Common myeloid progenitor, CD34-positive (primary cell): Measurements from ENCODE around the gene ADIRF.

Source experiments
- CTCF ChIA-PET: fragments of 350-600 bp; sonication (Branson Sonifier 250); formaldehyde crosslinking; loops from one replicate; lab custom pipeline; 2021; ENCODE audit warnings: antibody characterized with exemption; lab: Charles Lee
- POLR2A ChIA-PET: fragments of 350-600 bp; sonication (Branson Sonifier 250); formaldehyde crosslinking; loops from one replicate; lab custom pipeline; 2021; ENCODE audit warnings: antibody characterized with exemption; lab: Charles Lee
- DNase-seq, 3 donors: peaks; one replicate each; pipeline versions ENCODE4 v3.0.0 to v3.0.0-alpha.2; 2013
- H3K27ac ChIP-seq, 2 experiments: 1 replicate in 1 of 2; 2 replicates in 1 of 2; pipeline ENCODE4 v1.7.0; 2013; ENCODE audit warnings: inconsistent platforms in 2 of 2, low read length in 2 of 2, mild to moderate bottlenecking in 2 of 2, low read depth in 1 of 2, moderate library complexity in 1 of 2; ENCODE audit not compliant: severe bottlenecking in 2 of 2, insufficient read depth in 1 of 2, poor library complexity in 1 of 2
- H3K27me3 ChIP-seq, 5 experiments: replicated peaks in 2 of 5; 1 replicate in 3 of 5; 2 replicates in 2 of 5; pipeline versions ENCODE4 v1.6.1 to v1.7.0; 2013; ENCODE audit warnings: low read length in 4 of 5, mild to moderate bottlenecking in 2 of 5, moderate library complexity in 2 of 5, inconsistent platforms in 1 of 5; ENCODE audit not compliant: insufficient read depth in 5 of 5, control insufficient read depth in 4 of 5
- H3K36me3 ChIP-seq, 4 experiments: 1 replicate in 2 of 4; 2 replicates in 2 of 4; pipeline versions ENCODE4 v1.6.1 to v1.7.0; 2013; ENCODE audit warnings: low read length in 3 of 4, control low read depth in 1 of 4, mild to moderate bottlenecking in 1 of 4; ENCODE audit not compliant: control insufficient read depth in 4 of 4, insufficient read depth in 4 of 4
- H3K4me1 ChIP-seq, 4 experiments: 1 replicate in 3 of 4; 2 replicates in 1 of 4; pipeline versions ENCODE4 v1.6.1 to v1.7.1; 2013; ENCODE audit warnings: low read length in 3 of 4, mild to moderate bottlenecking in 3 of 4, control low read depth in 1 of 4, inconsistent platforms in 1 of 4, moderate library complexity in 1 of 4; ENCODE audit not compliant: control insufficient read depth in 4 of 4, insufficient read depth in 4 of 4; ENCODE audit errors: control extremely low read depth in 1 of 4
- H3K4me3 ChIP-seq, 7 experiments: 1 replicate in 4 of 7; 2 replicates in 3 of 7; pipeline versions ENCODE4 v1.5.1 to v1.7.0; 2013; ENCODE audit warnings: mild to moderate bottlenecking in 7 of 7, low read length in 6 of 7, moderate library complexity in 6 of 7, inconsistent platforms in 2 of 7, low read depth in 2 of 7, control low read depth in 1 of 7; ENCODE audit not compliant: insufficient read depth in 4 of 7, control insufficient read depth in 1 of 7; ENCODE audit errors: extremely low read depth in 1 of 7
- H3K9me3 ChIP-seq, 5 experiments: 1 replicate in 4 of 5; 2 replicates in 1 of 5; pipeline versions ENCODE4 v1.6.1 to v1.7.1; 2013; ENCODE audit warnings: low read length in 4 of 5, mild to moderate bottlenecking in 2 of 5, inconsistent platforms in 1 of 5, low read depth in 1 of 5, moderate library complexity in 1 of 5; ENCODE audit not compliant: control insufficient read depth in 4 of 5, insufficient read depth in 2 of 5; ENCODE audit errors: control extremely low read depth in 1 of 5
- WGBS: methylation state at CpG from one replicate; pipeline ENCODE4 v1.1.5; 2013; ENCODE audit not compliant: insufficient coverage; 5-methylcytosine and 5-hydroxymethylcytosine counted together

The ADIRF gene

GRCh38 chr10:86960003-86960862 lies 8.0 kb upstream of the ADIRF start:
- H3K27me3 ChIP-seq: peaks cover 0 to 2% (median 0%) of the 10 kb centered on the region in 5 experiments
- no peak overlapping the region for H3K4me3 ChIP-seq
- H3K4me1 ChIP-seq: peaks cover 0 to 31% (median 17%) of the 10 kb centered on the region in 4 experiments
- peak; percentile 47 to 59 (median 58) for DNase-seq
- no peaks in the 10 kb centered on the region for H3K9me3 ChIP-seq
- WGBS: 91% methylated on average over 33 of the region's 37 CpGs
- POLR2A ChIA-PET: interaction anchor here (0.6 kb wide), 1 partner anchor 11 kb away, joined by 3 read pairs; no protein-coding TSS in a partner anchor
- CTCF ChIA-PET: interaction anchor here (1.2 to 3.2 kb wide), 5 partner anchors 9 to 24 kb away, joined by 3 to 13 read pairs (median 9); no protein-coding TSS in a partner anchor
- H3K36me3 ChIP-seq: no peaks in the 10 kb centered on the region
- H3K27ac ChIP-seq: no peak overlapping the region

GRCh38 chr10:86960863-86961434 lies 7.3 kb upstream of the ADIRF start:
- Histone ChIP-seq H3K27ac (no peak overlapping the region), H3K4me1 (peaks cover 0 to 28% (median 11%) of the 10 kb centered on the region in 4 experiments), H3K27me3 (peaks cover 0 to 5% (median 0%) of the 10 kb centered on the region in 5 experiments), H3K36me3 (no peaks in the 10 kb centered on the region), H3K9me3 (no peaks in the 10 kb centered on the region), H3K4me3 (no peak overlapping the region)
- 93% methylated on average over 7 of the region's 9 CpGs for WGBS
- ChIA-PET CTCF (interaction anchor here (1.2 to 1.5 kb wide), 4 partner anchors 9 to 25 kb away, joined by 3 to 10 read pairs (median 6); no protein-coding TSS in a partner anchor), POLR2A (no interaction called here)
- no peak for DNase-seq

- 91% methylated on average over 10 of the region's 12 CpGs for WGBS
- peaks cover 0 to 27% (median 17%) of the 10 kb centered on the region in 4 experiments for H3K4me1 ChIP-seq
- no peak for DNase-seq
- H3K4me3 ChIP-seq: no peak overlapping the region
- ChIA-PET CTCF (interaction anchor here (1.1 to 1.5 kb wide), 6 partner anchors 8 to 25 kb away, joined by 3 to 10 read pairs (median 3); no protein-coding TSS in a partner anchor), POLR2A (no interaction called here)
- no peak overlapping the region for H3K27ac ChIP-seq
- H3K36me3 ChIP-seq: no peaks in the 10 kb centered on the region
- H3K27me3 ChIP-seq: peaks cover 0 to 7% (median under 1%) of the 10 kb centered on the region in 5 experiments
- no peaks in the 10 kb centered on the region for H3K9me3 ChIP-seq
These were observed 6.7 kb upstream of the ADIRF start for GRCh38 chr10:86961481-86962091.

GRCh38 chr10:86962136-86962980 lies 5.9 kb upstream of the ADIRF start:
- H3K4me1 ChIP-seq: peaks cover 0 to 30% (median 21%) of the 10 kb centered on the region in 4 experiments
- POLR2A ChIA-PET: no interaction called here
- H3K36me3 ChIP-seq: no peaks in the 10 kb centered on the region
- 87% methylated on average over 3 of the region's 7 CpGs for WGBS
- H3K9me3 ChIP-seq: no peaks in the 10 kb centered on the region
- H3K27ac ChIP-seq: no peak overlapping the region
- peak in 2 of 3 donors; percentile 24 to 44 for DNase-seq
- H3K4me3 ChIP-seq: no peak overlapping the region
- CTCF ChIA-PET: interaction anchor here (1.1 to 1.4 kb wide), 2 partner anchors 22 to 24 kb away, joined by 3 read pairs; no protein-coding TSS in a partner anchor
- peaks cover 0 to 9% (median 2%) of the 10 kb centered on the region in 5 experiments for H3K27me3 ChIP-seq

GRCh38 chr10:86962981-86963310 lies 5.3 kb upstream of the ADIRF start:
- peaks cover 0 to 15% (median 6%) of the 10 kb centered on the region in 5 experiments for H3K27me3 ChIP-seq
- peaks cover 0 to 29% (median 20%) of the 10 kb centered on the region in 4 experiments for H3K4me1 ChIP-seq

GRCh38 chr10:86963341-86963919 lies 4.9 kb upstream of the ADIRF start:
- DNase-seq: no peak
- Histone ChIP-seq H3K4me3 (no peak overlapping the region), H3K27me3 (peaks cover 0 to 20% (median 9%) of the 10 kb centered on the region in 5 experiments), H3K9me3 (no peaks in the 10 kb centered on the region), H3K36me3 (no peaks in the 10 kb centered on the region), H3K4me1 (peaks cover 0 to 32% (median 22%) of the 10 kb centered on the region in 4 experiments), H3K27ac (no peak overlapping the region)
- WGBS: 98% methylated on average over 12 of the region's 12 CpGs
- ChIA-PET POLR2A (no interaction called here), CTCF (interaction anchor here (1.0 kb wide), 1 partner anchor 23 kb away, joined by 4 read pairs; no protein-coding TSS in a partner anchor)

More at GRCh38 chr10:86962981-86963310, 5.3 kb upstream of the ADIRF start:
- no peaks in the 10 kb centered on the region for H3K36me3 ChIP-seq
- H3K9me3 ChIP-seq: no peaks in the 10 kb centered on the region
- POLR2A ChIA-PET: no interaction called here
- H3K4me3 ChIP-seq: no peak overlapping the region
- DNase-seq: no peak
- CTCF ChIA-PET: interaction anchor here (1.4 kb wide), 1 partner anchor 22 kb away, joined by 3 read pairs; no protein-coding TSS in a partner anchor
- no peak overlapping the region for H3K27ac ChIP-seq
- WGBS: 97% methylated on average over 7 of the region's 7 CpGs
